Measurements from ENCODE around the gene USF3. TPM values are rescaled to one million over a fixed set of nuclear protein-coding genes. Genes with fewer than 3 reads are reported as not detected.

The USF3 gene
- total RNA-seq, 1 donor from 2014 or later: 20.8 TPM

DNA sequence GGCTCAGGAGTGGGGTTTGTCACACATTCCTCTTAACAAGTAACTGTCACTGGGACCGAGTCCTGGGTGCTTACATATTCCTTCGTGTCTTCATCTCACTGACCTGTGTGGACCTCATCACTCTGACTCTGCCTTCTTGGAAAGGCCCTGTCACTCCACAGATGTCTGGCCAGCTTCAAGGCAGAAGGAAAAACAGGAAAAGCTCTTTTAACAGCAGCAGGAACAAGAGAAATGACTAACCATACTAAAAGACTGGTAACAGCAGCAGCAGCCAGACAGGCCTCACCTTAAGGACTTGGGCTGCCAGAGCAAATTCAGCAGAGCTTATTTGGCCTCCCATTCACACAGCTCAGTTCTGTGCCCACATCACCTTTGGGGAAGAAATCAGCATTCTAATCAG lies 68.1 kb downstream of the USF3 start:
- no peak overlapping the region for H3K27ac Mint-ChIP-seq
- TF ChIP-seq, protein P1, sequence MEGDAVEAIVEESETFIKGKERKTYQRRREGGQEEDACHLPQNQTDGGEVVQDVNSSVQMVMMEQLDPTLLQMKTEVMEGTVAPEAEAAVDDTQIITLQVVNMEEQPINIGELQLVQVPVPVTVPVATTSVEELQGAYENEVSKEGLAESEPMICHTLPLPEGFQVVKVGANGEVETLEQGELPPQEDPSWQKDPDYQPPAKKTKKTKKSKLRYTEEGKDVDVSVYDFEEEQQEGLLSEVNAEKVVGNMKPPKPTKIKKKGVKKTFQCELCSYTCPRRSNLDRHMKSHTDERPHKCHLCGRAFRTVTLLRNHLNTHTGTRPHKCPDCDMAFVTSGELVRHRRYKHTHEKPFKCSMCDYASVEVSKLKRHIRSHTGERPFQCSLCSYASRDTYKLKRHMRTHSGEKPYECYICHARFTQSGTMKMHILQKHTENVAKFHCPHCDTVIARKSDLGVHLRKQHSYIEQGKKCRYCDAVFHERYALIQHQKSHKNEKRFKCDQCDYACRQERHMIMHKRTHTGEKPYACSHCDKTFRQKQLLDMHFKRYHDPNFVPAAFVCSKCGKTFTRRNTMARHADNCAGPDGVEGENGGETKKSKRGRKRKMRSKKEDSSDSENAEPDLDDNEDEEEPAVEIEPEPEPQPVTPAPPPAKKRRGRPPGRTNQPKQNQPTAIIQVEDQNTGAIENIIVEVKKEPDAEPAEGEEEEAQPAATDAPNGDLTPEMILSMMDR (conservative IDR thresholded peaks at IDR 0.05): no peak

DNA sequence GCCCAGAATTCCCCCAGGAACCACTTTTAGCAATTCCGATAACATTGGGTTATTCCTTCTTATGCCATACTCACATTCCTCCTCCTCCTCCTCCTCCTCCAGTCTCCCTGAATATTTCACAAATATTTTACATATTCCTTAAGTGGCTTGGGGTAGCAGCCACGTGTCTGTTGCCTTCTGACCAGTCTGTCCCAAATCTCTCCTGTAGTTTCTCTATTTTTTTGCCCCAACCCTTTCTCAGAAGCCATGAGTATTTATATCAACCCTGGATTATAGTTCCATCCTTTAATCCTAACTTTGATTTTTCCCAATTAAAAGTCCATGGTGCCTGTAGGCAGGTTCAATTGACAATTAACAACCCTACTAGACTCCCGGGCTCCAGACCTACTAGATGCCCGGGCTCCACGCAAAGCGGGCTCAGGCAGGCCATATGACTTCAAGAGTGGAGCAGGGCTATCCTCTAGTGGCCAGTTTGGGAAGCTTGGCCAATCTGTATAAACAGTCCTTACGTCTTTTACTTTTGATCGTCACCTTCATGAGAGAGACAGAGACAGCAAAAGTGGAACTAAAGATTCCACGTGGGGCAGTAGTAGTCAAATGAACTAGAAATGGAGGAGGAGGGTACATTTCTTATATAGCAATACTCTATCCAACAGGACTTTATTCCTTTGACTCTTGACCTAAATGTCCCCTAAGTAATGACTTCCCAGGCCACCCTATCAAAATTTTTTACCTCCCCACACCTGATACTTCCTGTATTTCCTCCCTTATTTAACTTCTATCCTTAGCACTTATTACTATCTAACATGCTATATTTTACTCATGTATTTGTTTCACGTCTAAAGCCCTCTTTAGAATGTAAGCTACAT lies 69.7 kb downstream of the USF3 start:
- peaks cover 30% of the 10 kb centered on the region for H3K4me1 Mint-ChIP-seq (ENCODE audit: unreplicated experiment)
- no peaks in the 10 kb centered on the region for H3K9me3 Mint-ChIP-seq
- TF ChIP-seq, protein P1 (conservative IDR thresholded peaks at IDR 0.05): peak; percentile 89
- H3K4me3 Mint-ChIP-seq: no peak overlapping the region
- H3K36me3 Mint-ChIP-seq: no peaks in the 10 kb centered on the region
- no peak overlapping the region for H3K27ac Mint-ChIP-seq
- no peak for DNase-seq (ENCODE audit: extremely low spot score, unreplicated experiment)
- peaks cover 22% of the 10 kb centered on the region for H3K27me3 Mint-ChIP-seq

More for the DNA sequence above, 68.1 kb downstream of the USF3 start:
- Mint-ChIP-seq H3K4me3 (no peak overlapping the region), H3K9me3 (no peaks in the 10 kb centered on the region), H3K4me1 (ENCODE audit: unreplicated experiment) (peaks cover 30% of the 10 kb centered on the region), H3K27me3 (peaks cover 22% of the 10 kb centered on the region), H3K36me3 (no peaks in the 10 kb centered on the region)
- DNase-seq (ENCODE audit: extremely low spot score, unreplicated experiment): no peak

DNA sequence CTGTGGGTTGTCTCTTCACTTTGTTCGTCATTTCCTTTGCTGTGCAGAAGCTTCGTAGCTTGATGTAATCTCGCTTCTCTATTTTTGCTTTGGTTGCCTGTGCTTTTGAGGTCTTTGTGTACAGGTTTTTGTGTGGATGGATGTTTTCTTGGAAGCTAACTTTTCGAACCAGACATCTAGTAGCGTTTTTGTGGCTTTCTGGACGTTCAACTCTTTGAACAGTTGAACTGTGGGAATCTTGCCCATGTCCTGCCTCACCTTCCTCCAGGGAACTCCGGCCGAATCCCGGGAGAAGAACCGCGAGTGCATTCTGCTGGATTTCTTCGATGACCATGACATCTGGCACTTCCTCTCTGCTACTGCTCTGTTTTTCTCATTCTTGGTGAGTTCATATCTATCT lies 70.6 kb downstream of the USF3 start:
- H3K36me3 Mint-ChIP-seq: no peaks in the 10 kb centered on the region
- DNase-seq (ENCODE audit: extremely low spot score, unreplicated experiment): no peak
- TF ChIP-seq, protein P1 (conservative IDR thresholded peaks at IDR 0.05): no peak
- H3K27me3 Mint-ChIP-seq: peaks cover 26% of the 10 kb centered on the region
- peaks cover 24% of the 10 kb centered on the region for H3K4me1 Mint-ChIP-seq (ENCODE audit: unreplicated experiment)
- no peak overlapping the region for H3K27ac Mint-ChIP-seq
- no peak overlapping the region for H3K4me3 Mint-ChIP-seq
- H3K9me3 Mint-ChIP-seq: no peaks in the 10 kb centered on the region

DNA sequence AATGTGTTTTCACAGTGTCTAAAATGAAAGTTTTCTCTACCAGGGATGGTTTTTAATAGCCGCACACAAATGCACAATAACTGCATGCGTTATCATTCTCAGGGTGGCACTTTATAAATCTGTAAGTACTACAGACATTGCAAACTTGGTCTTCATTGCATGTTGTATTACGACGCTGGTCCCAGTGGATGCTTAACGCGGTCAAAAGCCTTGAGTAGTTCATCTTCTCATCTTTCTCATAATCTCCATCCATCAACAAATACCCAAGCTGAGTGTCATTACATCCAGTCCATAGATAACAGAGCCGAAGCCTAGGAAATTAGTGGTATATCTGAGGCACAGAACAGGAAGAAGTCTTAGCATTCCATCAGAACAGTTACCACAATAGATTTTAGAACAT lies 72.6 kb downstream of the USF3 start:
- Mint-ChIP-seq H3K4me1 (ENCODE audit: unreplicated experiment) (peaks cover 13% of the 10 kb centered on the region), H3K4me3 (no peak overlapping the region), H3K27ac (no peak overlapping the region)

DNA sequence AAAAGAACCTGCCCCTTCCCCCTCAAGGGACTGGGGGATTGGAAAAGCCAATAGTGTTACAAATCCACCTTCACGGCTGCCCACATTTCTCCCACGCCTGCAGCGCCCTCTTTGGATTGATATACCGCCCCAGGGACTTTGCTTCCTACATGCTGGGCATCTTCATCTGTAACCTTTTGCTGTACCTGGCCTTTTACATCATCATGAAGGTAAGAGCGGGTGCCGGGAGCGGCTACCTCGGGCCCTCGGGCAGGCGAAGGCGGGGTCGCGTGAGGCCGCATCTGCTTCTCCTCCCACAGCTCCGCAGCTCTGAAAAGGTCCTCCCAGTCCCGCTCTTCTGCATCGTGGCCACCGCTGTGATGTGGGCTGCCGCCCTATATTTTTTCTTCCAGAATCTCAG lies 73.1 kb downstream of the USF3 start:
- H3K27me3 Mint-ChIP-seq: peaks cover 26% of the 10 kb centered on the region
- no peaks in the 10 kb centered on the region for H3K36me3 Mint-ChIP-seq
- no peak for DNase-seq (ENCODE audit: extremely low spot score, unreplicated experiment)
- no peaks in the 10 kb centered on the region for H3K9me3 Mint-ChIP-seq
- no peak overlapping the region for H3K4me3 Mint-ChIP-seq
- TF ChIP-seq, protein P1 (conservative IDR thresholded peaks at IDR 0.05): peak; percentile 33
- no peak overlapping the region for H3K27ac Mint-ChIP-seq
- peaks cover 13% of the 10 kb centered on the region for H3K4me1 Mint-ChIP-seq (ENCODE audit: unreplicated experiment)

More for the DNA sequence above, 72.6 kb downstream of the USF3 start:
- TF ChIP-seq, protein P1 (conservative IDR thresholded peaks at IDR 0.05): no peak
- Mint-ChIP-seq H3K36me3 (no peaks in the 10 kb centered on the region), H3K9me3 (no peaks in the 10 kb centered on the region), H3K27me3 (peaks cover 26% of the 10 kb centered on the region)
- DNase-seq (ENCODE audit: extremely low spot score, unreplicated experiment): no peak
